LNCaP clone FGC (cell line): Measurements from ENCODE around the gene WEE1.
"Not testable (repeated sequence)": the region's sequence is repeated elsewhere in the genome, so short reads cannot be mapped to it uniquely, and the experiment has no call there.

Source experiments
- DNase-seq: peaks from one replicate; pipeline ENCODE4 v3.0.0-alpha.2; 2011; ENCODE audit warnings: low read depth
- H3K4me3 ChIP-seq: 2 replicates; pipeline ENCODE4 v1.5.1; 2011; ENCODE audit warnings: mild to moderate bottlenecking, low read depth, low read length, control low read depth
- TF ChIP-seq, protein P1 (sequence below): IDR thresholded peaks from 2 replicates; pipeline ENCODE4 v1.5.1; 2012; ENCODE audit warnings: mild to moderate bottlenecking; ENCODE audit not compliant: control insufficient read depth, insufficient read depth; ENCODE audit errors: extremely low read depth

WEE1 gene

DNA sequence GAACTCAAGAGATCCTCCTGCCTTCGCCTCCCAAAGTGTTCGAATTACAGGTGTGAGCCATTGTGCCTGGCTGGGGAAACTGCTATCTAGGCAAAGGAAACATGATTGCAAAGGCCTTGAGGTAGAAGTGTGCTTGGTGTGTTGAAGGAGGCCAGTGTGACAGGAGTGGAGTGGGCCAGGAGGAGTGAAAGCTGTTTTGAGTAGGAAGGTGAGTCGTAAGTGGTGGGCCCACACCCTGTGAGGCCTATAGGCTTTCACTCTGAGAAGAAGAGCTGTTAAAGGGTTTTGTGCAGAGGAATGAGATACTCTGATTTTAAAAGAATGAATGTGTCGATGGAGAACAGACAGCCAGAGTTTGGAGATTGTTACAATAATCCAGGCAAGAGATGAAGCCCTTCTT lies 43.4 kb downstream of the WEE1 start:
- no peak for DNase-seq
- TF ChIP-seq, protein P1, sequence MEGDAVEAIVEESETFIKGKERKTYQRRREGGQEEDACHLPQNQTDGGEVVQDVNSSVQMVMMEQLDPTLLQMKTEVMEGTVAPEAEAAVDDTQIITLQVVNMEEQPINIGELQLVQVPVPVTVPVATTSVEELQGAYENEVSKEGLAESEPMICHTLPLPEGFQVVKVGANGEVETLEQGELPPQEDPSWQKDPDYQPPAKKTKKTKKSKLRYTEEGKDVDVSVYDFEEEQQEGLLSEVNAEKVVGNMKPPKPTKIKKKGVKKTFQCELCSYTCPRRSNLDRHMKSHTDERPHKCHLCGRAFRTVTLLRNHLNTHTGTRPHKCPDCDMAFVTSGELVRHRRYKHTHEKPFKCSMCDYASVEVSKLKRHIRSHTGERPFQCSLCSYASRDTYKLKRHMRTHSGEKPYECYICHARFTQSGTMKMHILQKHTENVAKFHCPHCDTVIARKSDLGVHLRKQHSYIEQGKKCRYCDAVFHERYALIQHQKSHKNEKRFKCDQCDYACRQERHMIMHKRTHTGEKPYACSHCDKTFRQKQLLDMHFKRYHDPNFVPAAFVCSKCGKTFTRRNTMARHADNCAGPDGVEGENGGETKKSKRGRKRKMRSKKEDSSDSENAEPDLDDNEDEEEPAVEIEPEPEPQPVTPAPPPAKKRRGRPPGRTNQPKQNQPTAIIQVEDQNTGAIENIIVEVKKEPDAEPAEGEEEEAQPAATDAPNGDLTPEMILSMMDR: no peak
- no peak overlapping the region for H3K4me3 ChIP-seq

DNA sequence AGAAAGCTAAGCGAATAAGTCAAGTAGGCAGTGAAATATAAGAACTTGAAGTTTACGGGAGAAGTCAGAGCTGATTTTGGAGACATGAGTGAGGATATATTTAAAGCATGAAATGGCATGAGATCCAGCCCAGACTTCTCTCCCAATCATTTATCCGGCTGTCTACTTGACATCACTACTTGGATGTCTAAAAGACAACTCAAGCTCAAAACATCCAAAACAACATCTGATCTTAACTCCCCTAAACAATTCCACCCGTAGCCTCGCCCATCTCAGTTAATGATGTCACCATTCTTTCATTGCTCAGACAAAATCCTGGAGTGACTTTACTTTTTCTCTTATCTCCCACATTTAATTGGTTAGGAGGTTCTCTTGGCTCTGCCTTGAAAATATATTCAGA lies 44.5 kb downstream of the WEE1 start:
- no peak overlapping the region for H3K4me3 ChIP-seq
- no peak for DNase-seq
- TF ChIP-seq, protein P1: no peak

DNA sequence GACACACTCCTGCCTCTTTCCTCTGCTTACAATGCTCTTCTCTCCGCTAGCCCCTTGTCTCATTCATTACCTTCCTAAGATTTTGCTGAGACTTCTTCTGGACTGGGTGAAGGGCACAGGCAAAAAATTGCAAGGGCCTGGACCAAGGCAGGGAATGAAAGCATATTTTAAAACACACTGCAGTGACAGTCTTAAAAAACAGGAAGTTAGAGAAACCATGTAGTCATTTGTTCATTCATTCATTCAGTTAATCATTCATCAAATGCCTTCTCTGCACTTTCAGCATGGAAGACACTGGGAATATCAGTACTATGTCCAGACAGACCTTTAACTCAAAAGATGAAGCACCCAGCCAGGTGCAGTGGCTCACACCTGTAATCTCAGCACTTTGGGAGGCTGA lies 45.5 kb downstream of the WEE1 start:
- H3K4me3 ChIP-seq: no peak overlapping the region
- DNase-seq: no peak
- TF ChIP-seq, protein P1: no peak

DNA sequence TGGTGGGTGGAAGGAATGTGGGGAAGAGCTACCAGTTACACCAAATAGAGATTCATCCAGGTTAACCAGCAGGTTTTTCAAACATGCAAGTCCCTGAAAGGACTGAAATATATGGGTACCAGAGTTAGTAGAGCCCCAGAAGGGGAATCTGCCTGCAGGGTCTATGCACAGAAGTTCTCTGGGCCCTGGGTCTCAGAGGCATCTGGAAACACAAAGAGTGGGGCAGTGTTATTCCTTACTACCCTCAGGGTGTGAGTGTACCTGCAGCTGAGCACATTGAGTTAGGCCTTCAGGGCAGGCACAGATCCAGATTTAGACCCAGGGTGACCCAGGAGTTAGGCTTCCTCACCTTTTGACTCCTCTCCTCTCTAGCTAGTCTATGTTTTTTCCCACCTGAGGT lies 46.5 kb downstream of the WEE1 start:
- DNase-seq: no peak
- TF ChIP-seq, protein P1: no peak
- no peak overlapping the region for H3K4me3 ChIP-seq

DNA sequence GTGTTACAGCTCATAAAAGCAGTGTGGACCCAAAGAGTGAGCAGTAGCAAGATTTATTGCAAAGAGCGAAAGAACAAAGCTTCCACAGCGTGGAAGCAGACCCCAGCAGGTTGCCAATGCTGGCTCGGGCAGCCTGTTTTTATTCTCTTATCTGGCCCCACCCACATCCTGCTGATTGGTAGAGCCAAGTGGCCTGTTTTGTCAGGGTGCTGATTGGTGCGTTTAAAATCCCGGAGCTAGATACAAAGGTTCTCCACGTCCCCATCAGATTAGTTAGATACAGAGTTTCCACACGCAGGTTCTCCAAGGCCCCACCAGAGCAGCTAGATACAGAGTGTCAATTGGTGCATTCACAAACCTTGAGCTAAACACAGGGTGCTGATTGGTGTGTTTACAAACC lies 48.9 kb downstream of the WEE1 start:
- not testable (repeated sequence) for H3K4me3 ChIP-seq, DNase-seq

DNA sequence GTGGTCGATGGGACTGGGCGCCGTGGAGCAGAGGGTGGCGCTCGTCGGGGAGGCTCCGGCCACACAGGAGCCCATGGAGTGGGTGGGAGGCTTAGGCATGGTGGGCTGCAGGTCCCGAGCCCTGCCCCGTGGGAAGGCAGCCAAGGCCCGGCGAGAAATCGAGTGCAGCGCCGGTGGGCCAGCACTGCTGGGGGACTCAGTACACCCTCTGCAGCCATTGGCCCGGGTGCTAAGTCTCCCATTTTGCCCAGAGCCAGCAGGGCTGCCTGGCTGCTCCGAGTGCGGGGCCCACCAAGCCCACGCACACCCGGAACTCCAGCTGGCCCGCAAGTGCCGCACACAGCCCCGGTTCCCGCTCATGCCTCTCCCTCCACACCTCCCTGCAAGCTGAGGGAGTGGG lies 49.6 kb downstream of the WEE1 start:
- not testable (repeated sequence) for H3K4me3 ChIP-seq, DNase-seq

DNA sequence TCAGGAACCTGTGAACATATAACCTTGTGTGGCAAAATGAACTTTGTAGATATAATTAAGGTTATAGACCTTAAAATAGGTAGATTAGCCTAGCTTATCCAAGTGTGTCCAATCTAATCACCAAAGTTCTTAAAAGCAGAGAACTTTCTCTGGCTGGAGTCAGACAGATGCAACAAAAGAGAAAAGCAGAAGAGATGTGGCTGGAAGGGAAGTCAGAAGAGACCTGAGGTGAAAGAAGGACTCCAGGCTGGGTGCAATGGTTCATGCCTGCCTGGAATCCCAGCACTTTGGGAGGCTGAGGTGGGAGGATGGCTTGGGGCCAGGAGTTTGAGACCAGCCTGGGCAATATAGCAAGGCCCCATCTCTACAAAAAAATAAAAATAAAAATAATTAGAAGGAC lies 51.0 kb downstream of the WEE1 start:
- TF ChIP-seq, protein P1: no peak
- H3K4me3 ChIP-seq: no peak overlapping the region
- no peak for DNase-seq

DNA sequence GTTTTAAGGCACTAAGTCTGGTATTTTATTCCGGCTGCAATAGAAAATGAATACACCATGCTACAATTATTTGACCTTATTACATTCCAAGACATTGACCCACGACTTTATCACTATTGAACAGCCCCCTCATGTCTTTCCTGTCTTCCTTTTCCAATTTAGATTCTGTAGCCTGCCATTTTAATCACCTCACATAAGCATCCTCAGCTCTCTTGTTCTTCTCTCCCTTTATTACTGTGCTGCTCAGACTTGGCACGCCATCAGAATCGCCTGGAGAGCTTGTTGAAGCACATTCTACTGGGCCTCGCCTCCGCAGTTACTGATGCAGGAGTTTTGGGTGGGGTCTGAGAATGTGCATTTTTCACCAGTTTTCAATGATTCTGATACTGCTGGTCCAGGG lies 51.7 kb downstream of the WEE1 start:
- H3K4me3 ChIP-seq: no peak overlapping the region
- TF ChIP-seq, protein P1: no peak
- DNase-seq: no peak
